Adrenal gland (tissue), 12 donors: ENCODE measurements around the gene HSDL2. TPM values are rescaled to one million over a fixed set of nuclear protein-coding genes. Genes with fewer than 3 reads are reported as not detected.
"Not testable (repeated sequence)": the region's sequence is repeated elsewhere in the genome, so short reads cannot be mapped to it uniquely, and the experiment has no call there.

Experiments
- DNase-seq, 7 donors: peaks; one replicate each; pipeline ENCODE4 v3.0.0-alpha.2; 2019 to 2020
- H3K27ac ChIP-seq, 5 donors: fragments of 200-600 bp; sonication (generic) in 4 of 5; 1 replicate in 3 of 5; 2 replicates in 2 of 5; pipeline versions ENCODE4 v1.5.1 to v1.8.0; 2016 to 2020; ENCODE audit warnings: mild to moderate bottlenecking in 1 of 5
- H3K27me3 ChIP-seq: fragments of 200-600 bp; 2 replicates; pipeline ENCODE4 v1.8.0; 2021
- H3K36me3 ChIP-seq, 2 donors: fragments of 200-600 bp; replicated peaks in 1 of 2; 1 replicate in 1 of 2; 2 replicates in 1 of 2; pipeline versions ENCODE4 v1.5.1 to v1.8.0; 2018 to 2022
- H3K4me1 ChIP-seq, 2 donors: fragments of 200-600 bp; replicated peaks in 1 of 2; 1 replicate in 1 of 2; 2 replicates in 1 of 2; pipeline versions ENCODE4 v1.5.1 to v1.8.0; 2018 to 2021
- H3K4me3 ChIP-seq, 4 donors: fragments of 200-600 bp; sonication (generic) in 3 of 4; one replicate each; pipeline ENCODE4 v1.5.1; 2016 to 2018
- H3K9me3 ChIP-seq, 3 donors: fragments of 200-600 bp; sonication (generic) in 1 of 3; replicated peaks in 1 of 3; 1 replicate in 2 of 3; 2 replicates in 1 of 3; pipeline versions ENCODE4 v1.5.1 to v1.8.0; 2016 to 2021
- CTCF ChIP-seq, 6 experiments: fragments of 450-650 bp in 4 of 6; fragments of 200-600 bp in 2 of 6; sonication (generic) in 1 of 6; IDR thresholded peaks; 1 replicate in 5 of 6; 2 replicates in 1 of 6; pipeline versions ENCODE4 v1.5.1 to v1.8.0; 2016 to 2021; ENCODE audit warnings: antibody characterized with exemption in 6 of 6, mild to moderate bottlenecking in 2 of 6, moderate library complexity in 1 of 6
- POLR2A ChIP-seq, 2 donors: fragments of 450-650 bp; IDR thresholded peaks; one replicate each; pipeline ENCODE4 v1.6.1; 2017; ENCODE audit warnings: antibody characterized with exemption in 2 of 2, mild to moderate bottlenecking in 2 of 2, moderate library complexity in 1 of 2
- WGBS, 4 donors: extraction: QIAGEN DNeasy Blood & Tissue Kit in 2 of 4; methylation state at CpG; one replicate each; pipeline versions ENCODE4 v1.1.5 to v1.1.7; 2013 to 2017; 5-methylcytosine and 5-hydroxymethylcytosine counted together
- intact Hi-C, 2 donors: fragments of 100-400 bp; cut with DNase I; formaldehyde crosslinking; loops; one replicate each; pipeline versions ENCODE4 v1.14.1 to v1.15.0; 2022 to 2023
- polyA plus RNA-seq, 3 donors: library from polyadenylated mRNA; stranded (reverse); fragments of 200-250 nt in 2 of 3; fragments of 350-450 nt in 1 of 3; fragmentation: Illumina TruSeq in 1 of 3; extraction: RNeasy Lipid Tissue Mini Kit (QIAGEN cat#74804) in 1 of 3; gene quantifications; one replicate each; pipeline ENCODE4 v1.2.3, GENCODE V29; 2013 to 2014
- total RNA-seq, 9 donors: library from RNA; depleted of rRNA in 4 of 9; stranded (reverse); fragments of >200 nt in 4 of 9; fragments of 120-200 nt in 1 of 9; fragmentation: NEBNext Ultra II Directional in 1 of 9; extraction: Animal tissue kit (Norgen Biotek cat#: 25700) in 1 of 9; gene quantifications; one replicate each; pipeline versions ENCODE4 v1.1.0 to v1.2.4, GENCODE V29; 2013 to 2023
- donor health status: healthy with polysubstance abuse.
- donor health status: Bipolar disorder and iron deficiency.
- donor health status: DM: yes; HTN: yes; CAD: no.
- donor health status: DM: no; HTN: no; CAD: no.
- donor health status: DM: no; HTN: no; CAD: no.
- donor health status: DM: yes; HTN: yes; CAD: no.

The HSDL2 gene
- total and polyA plus RNA-seq, 12 donors = 43.8 to 127 (median 85.2) TPM

- DNase-seq = no peak
- intact Hi-C loops = no loop called here
- Histone ChIP-seq H3K27me3 (no peaks in the 10 kb centered on the region), H3K9me3 (no peaks in the 10 kb centered on the region), H3K36me3 (no peaks in the 10 kb centered on the region), H3K4me3 (peak overlapping the region in 1 of 4 donors; percentile 6), H3K4me1 (peaks cover 30 to 46% of the 10 kb centered on the region in 2 donors), H3K27ac (peak overlapping the region in 4 of 5 donors; percentile 30 to 55 (median 50))
- WGBS, 4 donors = 41 to 73% (median 51%) methylated on average over 1 of the region's 1 CpG
- TF ChIP-seq CTCF (IDR thresholded peaks at IDR 0.05) = no peak
- TF ChIP-seq POLR2A (IDR thresholded peaks at IDR 0.05) = no peak
Measured at GRCh38 chr9:112384219-112384618, 4.3 kb downstream of the HSDL2 start.

GRCh38 chr9:112384690-112385089 is 4.8 kb downstream of the HSDL2 start:
- Histone ChIP-seq H3K27ac (peak overlapping the region in 4 of 5 donors; percentile 30 to 55 (median 50)), H3K4me1 (peaks cover 30 to 46% of the 10 kb centered on the region in 2 donors), H3K27me3 (no peaks in the 10 kb centered on the region), H3K9me3 (no peaks in the 10 kb centered on the region), H3K4me3 (peak overlapping the region in 1 of 4 donors; percentile 6), H3K36me3 (no peaks in the 10 kb centered on the region)
- TF ChIP-seq POLR2A (IDR thresholded peaks at IDR 0.05) (no peak), CTCF (IDR thresholded peaks at IDR 0.05) (no peak)
- DNase-seq = peak in 2 of 7 donors; percentile 19 to 39
- 22 to 26% (median 23%) methylated on average over 5 of the region's 5 CpGs for WGBS, 4 donors
- intact Hi-C loops = no loop called here

- no peak for DNase-seq
- 88 to 96% (median 91%) methylated on average over 3 of the region's 3 CpGs for WGBS, 4 donors
- Histone ChIP-seq H3K4me3 (no peak overlapping the region), H3K4me1 (peaks cover 26 to 33% of the 10 kb centered on the region in 2 donors), H3K36me3 (no peaks in the 10 kb centered on the region), H3K27me3 (no peaks in the 10 kb centered on the region), H3K27ac (no peak overlapping the region), H3K9me3 (no peaks in the 10 kb centered on the region)
- TF ChIP-seq CTCF (IDR thresholded peaks at IDR 0.05) (no peak), POLR2A (IDR thresholded peaks at IDR 0.05) (no peak)
- intact Hi-C loops = no loop called here
Measured at GRCh38 chr9:112387115-112387514, 7.2 kb downstream of the HSDL2 start.

GRCh38 chr9:112389897-112390296 is 10.0 kb downstream of the HSDL2 start:
- H3K27ac ChIP-seq, H3K4me1 ChIP-seq, H3K27me3 ChIP-seq, H3K4me3 ChIP-seq, H3K36me3 ChIP-seq, DNase-seq, intact Hi-C loops, H3K9me3 ChIP-seq: not testable (repeated sequence)
- WGBS, 4 donors = 97 to 100% (median 98%) methylated on average over 3 of the region's 3 CpGs

- H3K27me3 ChIP-seq, H3K9me3 ChIP-seq, H3K27ac ChIP-seq, intact Hi-C loops, H3K4me1 ChIP-seq, DNase-seq, H3K4me3 ChIP-seq, H3K36me3 ChIP-seq: not testable (repeated sequence)
- WGBS, 4 donors = 90 to 95% (median 93%) methylated on average over 4 of the region's 4 CpGs
Measured at GRCh38 chr9:112391936-112392560, 12.1 kb downstream of the HSDL2 start.

GRCh38 chr9:112393146-112393545 is 13.2 kb downstream of the HSDL2 start:
- H3K4me3 ChIP-seq, H3K27me3 ChIP-seq, intact Hi-C loops, H3K9me3 ChIP-seq, H3K36me3 ChIP-seq, H3K4me1 ChIP-seq, DNase-seq, H3K27ac ChIP-seq: not testable (repeated sequence)
- 70 to 77% (median 76%) methylated on average over 5 of the region's 5 CpGs for WGBS, 4 donors
